ENCODE results near the gene APBB1IP.
"Not testable (repeated sequence)": the region's sequence is repeated elsewhere in the genome, so short reads cannot be mapped to it uniquely, and the experiment has no call there.

The APBB1IP gene

GRCh38 chr10:26437637-26438461, at the start of gene APBB1IP:
TSS of gene APBB1IP (plus strand) at chr10:26438341. CDS start at chr10:26492327, 53,986 bp downstream.
- CTCF ChIA-PET, result no interaction called here
- POLR2A ChIA-PET, result no interaction called here
- TF ChIP-seq FOXA1 (IDR thresholded peaks at IDR 0.05) (no peak), SP1 (IDR thresholded peaks at IDR 0.05) (no peak), TARDBP (IDR thresholded peaks at IDR 0.05) (no peak), ARNT (IDR thresholded peaks at IDR 0.05) (no peak), FOXM1 (IDR thresholded peaks at IDR 0.05; ENCODE audit: borderline replicate concordance) (no peak), SUZ12 (IDR thresholded peaks at IDR 0.05) (no peak), ELF4 (IDR thresholded peaks at IDR 0.05) (no peak), L3MBTL2 (conservative IDR thresholded peaks at IDR 0.05) (no peak), CTBP1 (IDR thresholded peaks at IDR 0.05; ENCODE audit: borderline replicate concordance) (no peak), PKNOX1 (IDR thresholded peaks at IDR 0.05) (no peak)
- no peak for DNase-seq (ENCODE audit: extremely low spot score)

- ChIA-PET CTCF (no interaction called here), POLR2A (no interaction called here)
- TF ChIP-seq BHLHE40 (IDR thresholded peaks at IDR 0.05; ENCODE audit: borderline replicate concordance) (no peak), FOXA1 (IDR thresholded peaks at IDR 0.05) (no peak), PKNOX1 (IDR thresholded peaks at IDR 0.05) (no peak), FOXK2 (IDR thresholded peaks at IDR 0.05) (no peak), SUZ12 (IDR thresholded peaks at IDR 0.05) (no peak), HDGF (IDR thresholded peaks at IDR 0.05; ENCODE audit: borderline replicate concordance) (no peak), NFRKB (IDR thresholded peaks at IDR 0.05) (no peak), FOXM1 (IDR thresholded peaks at IDR 0.05; ENCODE audit: borderline replicate concordance) (no peak), CTBP1 (IDR thresholded peaks at IDR 0.05; ENCODE audit: borderline replicate concordance) (no peak), ZNF384 (IDR thresholded peaks at IDR 0.05) (no peak), SP1 (IDR thresholded peaks at IDR 0.05) (no peak), LEF1 (IDR thresholded peaks at IDR 0.05; ENCODE audit: borderline replicate concordance) (no peak), TARDBP (IDR thresholded peaks at IDR 0.05) (no peak), ELF4 (IDR thresholded peaks at IDR 0.05) (no peak), ARNT (IDR thresholded peaks at IDR 0.05) (no peak), L3MBTL2 (conservative IDR thresholded peaks at IDR 0.05) (no peak)
- DNase-seq (ENCODE audit: extremely low spot score), result no peak
These were observed 48.6 kb upstream of the APBB1IP start for GRCh38 chr10:26389533-26389932.

- POLR2A ChIA-PET, result no interaction called here
- CTCF ChIA-PET, result no interaction called here
- DNase-seq (ENCODE audit: extremely low spot score), result no peak
- TF ChIP-seq LEF1 (IDR thresholded peaks at IDR 0.05; ENCODE audit: borderline replicate concordance), result no peak
- no peak for TF ChIP-seq TARDBP (IDR thresholded peaks at IDR 0.05)
- no peak for TF ChIP-seq PKNOX1 (IDR thresholded peaks at IDR 0.05)
- TF ChIP-seq CTBP1 (IDR thresholded peaks at IDR 0.05; ENCODE audit: borderline replicate concordance), result no peak
- TF ChIP-seq BHLHE40 (IDR thresholded peaks at IDR 0.05; ENCODE audit: borderline replicate concordance), result no peak
- TF ChIP-seq FOXA1 (IDR thresholded peaks at IDR 0.05), result no peak
- TF ChIP-seq SP1 (IDR thresholded peaks at IDR 0.05), result no peak
- no peak for TF ChIP-seq FOXM1 (IDR thresholded peaks at IDR 0.05; ENCODE audit: borderline replicate concordance)
- TF ChIP-seq L3MBTL2 (conservative IDR thresholded peaks at IDR 0.05), result no peak
- TF ChIP-seq ARNT (IDR thresholded peaks at IDR 0.05), result no peak
These were observed 46.1 kb upstream of the APBB1IP start for GRCh38 chr10:26391701-26392695.

GRCh38 chr10:26398353-26398752, 39.8 kb upstream of the APBB1IP start:
- CTCF ChIA-PET; POLR2A ChIA-PET; DNase-seq (ENCODE audit: extremely low spot score): not testable (repeated sequence)

GRCh38 chr10:26407406-26407969, 30.7 kb upstream of the APBB1IP start:
- no peak for TF ChIP-seq BHLHE40 (IDR thresholded peaks at IDR 0.05; ENCODE audit: borderline replicate concordance)
- TF ChIP-seq LEF1 (IDR thresholded peaks at IDR 0.05; ENCODE audit: borderline replicate concordance), result no peak
- TF ChIP-seq PKNOX1 (IDR thresholded peaks at IDR 0.05), result no peak
- TF ChIP-seq ARNT (IDR thresholded peaks at IDR 0.05), result no peak
- no peak for TF ChIP-seq HDGF (IDR thresholded peaks at IDR 0.05; ENCODE audit: borderline replicate concordance)
- TF ChIP-seq FOXM1 (IDR thresholded peaks at IDR 0.05; ENCODE audit: borderline replicate concordance), result no peak
- DNase-seq (ENCODE audit: extremely low spot score), result no peak
- CTCF ChIA-PET, result no interaction called here
- POLR2A ChIA-PET, result no interaction called here
